Measurements from ENCODE around the gene COG8.

DNA sequence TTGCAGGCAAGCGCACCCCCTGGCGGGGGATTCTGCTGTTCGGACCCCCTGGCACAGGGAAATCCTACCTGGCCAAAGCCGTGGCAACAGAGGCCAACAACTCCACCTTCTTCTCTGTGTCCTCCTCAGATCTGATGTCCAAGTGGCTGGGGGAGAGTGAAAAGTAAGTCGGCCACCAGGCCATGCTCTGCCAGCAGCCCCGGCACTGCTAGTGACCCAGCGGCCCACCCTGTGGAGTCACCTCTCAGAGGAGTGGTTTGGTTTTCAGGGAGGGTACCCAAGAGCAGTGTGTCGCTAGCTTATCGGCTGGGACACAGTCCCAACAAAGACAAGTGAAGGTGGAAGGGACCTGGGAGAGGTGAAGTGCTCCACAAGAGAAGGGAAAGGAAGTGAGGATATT is 20.0 kb downstream of the COG8 start:
- TF ChIP-seq, protein P1, sequence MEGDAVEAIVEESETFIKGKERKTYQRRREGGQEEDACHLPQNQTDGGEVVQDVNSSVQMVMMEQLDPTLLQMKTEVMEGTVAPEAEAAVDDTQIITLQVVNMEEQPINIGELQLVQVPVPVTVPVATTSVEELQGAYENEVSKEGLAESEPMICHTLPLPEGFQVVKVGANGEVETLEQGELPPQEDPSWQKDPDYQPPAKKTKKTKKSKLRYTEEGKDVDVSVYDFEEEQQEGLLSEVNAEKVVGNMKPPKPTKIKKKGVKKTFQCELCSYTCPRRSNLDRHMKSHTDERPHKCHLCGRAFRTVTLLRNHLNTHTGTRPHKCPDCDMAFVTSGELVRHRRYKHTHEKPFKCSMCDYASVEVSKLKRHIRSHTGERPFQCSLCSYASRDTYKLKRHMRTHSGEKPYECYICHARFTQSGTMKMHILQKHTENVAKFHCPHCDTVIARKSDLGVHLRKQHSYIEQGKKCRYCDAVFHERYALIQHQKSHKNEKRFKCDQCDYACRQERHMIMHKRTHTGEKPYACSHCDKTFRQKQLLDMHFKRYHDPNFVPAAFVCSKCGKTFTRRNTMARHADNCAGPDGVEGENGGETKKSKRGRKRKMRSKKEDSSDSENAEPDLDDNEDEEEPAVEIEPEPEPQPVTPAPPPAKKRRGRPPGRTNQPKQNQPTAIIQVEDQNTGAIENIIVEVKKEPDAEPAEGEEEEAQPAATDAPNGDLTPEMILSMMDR (IDR thresholded peaks at IDR 0.05; ENCODE audit: insufficient read depth, low read depth, low read length), result no peak
- TF ChIP-seq EZH2 (IDR thresholded peaks at IDR 0.05; ENCODE audit: insufficient read depth, low read length), result no peak

Measured in astrocyte (in vitro differentiated cells and primary cell).